ENCODE data around the gene UBE2H.

DNA sequence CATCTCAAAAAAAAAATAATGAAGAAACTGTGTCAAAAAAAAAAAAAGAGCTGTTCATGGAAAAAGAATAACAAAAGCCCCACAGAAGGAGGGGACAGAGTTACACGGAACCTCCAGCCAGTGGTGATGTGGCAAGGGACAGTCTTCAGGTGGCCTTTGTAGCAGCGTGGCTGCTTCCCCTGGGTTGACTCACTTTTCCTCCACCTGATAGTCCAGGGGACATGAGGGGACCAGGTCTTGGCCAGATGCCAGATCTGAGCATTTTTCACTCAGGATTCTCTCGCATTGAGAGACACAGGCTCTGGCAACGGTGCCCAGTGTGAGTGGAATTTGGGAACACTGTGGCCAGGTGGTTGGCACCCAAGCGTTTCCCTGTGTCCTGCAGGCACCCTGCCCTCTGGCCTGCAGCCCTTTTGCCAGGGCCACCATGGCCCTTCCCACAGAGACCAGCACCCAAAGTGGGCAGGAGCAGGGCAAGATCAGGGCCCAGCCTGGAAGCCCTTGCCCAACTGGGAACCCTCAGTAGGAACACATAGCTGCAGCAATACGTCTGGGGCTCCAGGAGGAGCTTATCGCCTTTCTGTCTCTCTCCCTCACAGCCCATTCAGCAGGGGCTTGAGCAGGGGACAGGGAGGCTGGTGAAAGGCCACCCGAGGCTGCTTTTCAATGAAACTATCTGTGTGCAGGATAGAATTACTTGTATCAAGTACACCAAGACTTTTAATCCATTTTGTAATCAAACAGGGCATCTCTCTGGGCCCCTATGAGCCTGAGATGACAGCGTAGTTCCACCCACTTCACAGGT, 159.1 kb downstream of the UBE2H start:
- no peak for TF ChIP-seq TARDBP (IDR thresholded peaks at IDR 0.05)
- TF ChIP-seq L3MBTL2 (conservative IDR thresholded peaks at IDR 0.05), result no peak
- TF ChIP-seq ELF4 (IDR thresholded peaks at IDR 0.05), result no peak
- TF ChIP-seq BHLHE40 (IDR thresholded peaks at IDR 0.05; ENCODE audit: borderline replicate concordance), result no peak
- no peak for TF ChIP-seq NFRKB (IDR thresholded peaks at IDR 0.05)
- TF ChIP-seq FOXA1 (IDR thresholded peaks at IDR 0.05), result no peak
- no peak for TF ChIP-seq SP1 (IDR thresholded peaks at IDR 0.05)
- no peak for TF ChIP-seq LEF1 (IDR thresholded peaks at IDR 0.05; ENCODE audit: borderline replicate concordance)
- TF ChIP-seq SUZ12 (IDR thresholded peaks at IDR 0.05), result no peak
- no peak for TF ChIP-seq ARNT (IDR thresholded peaks at IDR 0.05)
- TF ChIP-seq HDGF (IDR thresholded peaks at IDR 0.05; ENCODE audit: borderline replicate concordance), result no peak
